Activated T-cell treated with anti-CD3 and anti-CD28 coated beads, Interleukin-2, amount 50 U/mL, for 72 hours (primary cell): ENCODE results near the gene CDC42BPB. TPM values are rescaled to one million over a fixed set of nuclear protein-coding genes. Genes with fewer than 3 reads are reported as not detected.
A peak's percentile ranks its signal among the peaks of the same experiment; 100 is the strongest.

Experiments used
- ATAC-seq, 2 donors: fragments of 150-1000 bp; cut with Tn5 transposase; replicated peaks in 1 of 2; 2 replicates each; pipeline ENCODE4 v1.10.0; 2021; ENCODE audit warnings: moderate library complexity in 2 of 2, mild to moderate bottlenecking in 1 of 2
- DNase-seq, 2 donors: peaks; one replicate each; pipeline ENCODE4 v3.0.0; 2021 to 2022; ENCODE audit warnings: mixed read lengths in 1 of 2
- H3K27ac Mint-ChIP-seq: one replicate; pipeline ENCODE4 v1.8.0; 2022; ENCODE audit warnings: mild to moderate bottlenecking, moderate library complexity, mixed read lengths
- H3K27me3 Mint-ChIP-seq: one replicate; pipeline ENCODE4 v1.8.0; 2022; ENCODE audit warnings: low read depth, mixed read lengths
- H3K36me3 Mint-ChIP-seq, 2 donors: one replicate each; pipeline ENCODE4 v1.8.0; 2022; ENCODE audit warnings: mixed read lengths in 2 of 2, mild to moderate bottlenecking in 1 of 2; ENCODE audit not compliant: insufficient read depth in 2 of 2
- H3K4me1 Mint-ChIP-seq: one replicate; pipeline ENCODE4 v1.8.0; 2022; ENCODE audit warnings: low read depth, mixed read lengths
- H3K4me3 Mint-ChIP-seq, 2 donors: one replicate each; pipeline ENCODE4 v1.8.0; 2022; ENCODE audit warnings: mild to moderate bottlenecking in 2 of 2, mixed read lengths in 2 of 2, moderate library complexity in 2 of 2
- H3K9me3 Mint-ChIP-seq, 2 donors: one replicate each; pipeline ENCODE4 v1.8.0; 2022; ENCODE audit warnings: mixed read lengths in 2 of 2
- total RNA-seq, 2 donors: library from RNA; stranded (reverse); gene quantifications; one replicate each; pipeline ENCODE4 v1.2.3, GENCODE V29; 2022

Gene CDC42BPB
- total RNA-seq, 2 donors from 2014 or later: 3.7 to 5.4 TPM

- peaks cover 32% of the 10 kb centered on the region for H3K4me1 Mint-ChIP-seq
- no peak overlapping the region for H3K4me3 Mint-ChIP-seq
- H3K9me3 Mint-ChIP-seq: no peaks in the 10 kb centered on the region
- H3K27ac Mint-ChIP-seq: no peak overlapping the region
- H3K36me3 Mint-ChIP-seq: peaks cover 7 to 42% of the 10 kb centered on the region in 2 donors
- DNase-seq: no peak
- ATAC-seq: no peak
- no peaks in the 10 kb centered on the region for H3K27me3 Mint-ChIP-seq
Observed at GRCh38 chr14:102885737-102886447, 171.5 kb downstream of the CDC42BPB start.

- H3K27ac Mint-ChIP-seq: peak overlapping the region; percentile 68
- peaks cover 10 to 48% of the 10 kb centered on the region in 2 donors for H3K36me3 Mint-ChIP-seq
- no peak for ATAC-seq
- peaks cover 38% of the 10 kb centered on the region for H3K4me1 Mint-ChIP-seq
- no peaks in the 10 kb centered on the region for H3K9me3 Mint-ChIP-seq
- H3K4me3 Mint-ChIP-seq: no peak overlapping the region
- no peak for DNase-seq
- H3K27me3 Mint-ChIP-seq: no peaks in the 10 kb centered on the region
Observed at GRCh38 chr14:102883554-102883953, 173.8 kb downstream of the CDC42BPB start.

DNA sequence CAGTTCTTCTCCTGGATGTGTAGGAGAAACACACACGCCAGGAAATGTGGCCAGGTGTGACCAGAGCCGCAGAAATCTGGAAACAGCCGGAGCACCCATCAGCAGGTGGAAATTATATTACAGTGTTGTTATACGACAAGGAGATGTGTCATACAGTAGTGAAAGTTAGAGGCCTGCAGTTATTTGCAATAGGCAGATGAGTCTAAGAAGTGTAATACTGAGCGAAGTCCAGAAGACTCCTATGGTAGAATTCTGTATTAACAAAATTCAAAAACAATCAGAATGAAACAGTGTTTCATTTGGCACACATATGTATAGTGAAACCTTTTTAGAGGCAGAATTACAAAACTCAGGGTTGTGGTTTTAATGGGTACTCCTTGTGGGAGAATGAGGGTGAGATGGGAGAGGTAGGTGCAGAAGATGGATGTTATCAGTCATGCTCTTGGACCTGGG, 174.2 kb downstream of the CDC42BPB start:
- no peaks in the 10 kb centered on the region for H3K27me3 Mint-ChIP-seq
- H3K27ac Mint-ChIP-seq: peak overlapping the region; percentile 68
- DNase-seq (peak; percentile 34 to 41), ATAC-seq (peak; percentile 88 to 92)
- H3K4me3 Mint-ChIP-seq: peak overlapping the region; percentile 11 to 13
- no peaks in the 10 kb centered on the region for H3K9me3 Mint-ChIP-seq
- H3K4me1 Mint-ChIP-seq: peaks cover 38% of the 10 kb centered on the region
- H3K36me3 Mint-ChIP-seq: peaks cover 10 to 45% of the 10 kb centered on the region in 2 donors

Other genes with a start within 250 kb of the CDC42BPB start
- gene AMN, start 134.9 kb downstream of the CDC42BPB start, total RNA-seq: 1 to 10 TPM; 3.2 to 3.9 TPM
- gene LBHD2, start 26.7 kb upstream of the CDC42BPB start, total RNA-seq: not detected
- gene EXOC3L4, start 37.2 kb upstream of the CDC42BPB start, total RNA-seq: not detected
- 10 to 100 TPM in 1 of 2 donors, 1 to 10 TPM in 1; 8.8 to 12.2 TPM for gene TNFAIP2, start 65.9 kb upstream of the CDC42BPB start, total RNA-seq